Articular chondrocyte of knee joint (primary cell): ENCODE measurements around the gene ARL17B. TPM values are rescaled to one million over a fixed set of nuclear protein-coding genes. Genes with fewer than 3 reads are reported as not detected.

Source experiments
- small RNA-seq: library from RNA; depleted of rRNA; stranded (forward); fragments of <200 nt; gene quantifications from one replicate; pipeline ENCODE3, GENCODE V24; 2012
- total RNA-seq: library from RNA; depleted of rRNA; stranded (reverse); fragments of >200 nt; gene quantifications from 2 replicates; pipeline ENCODE4 v1.2.3, GENCODE V29; 2012

Gene ARL17B
- total RNA-seq, result 2.9 and 5.0 TPM in 2 replicates

DNA sequence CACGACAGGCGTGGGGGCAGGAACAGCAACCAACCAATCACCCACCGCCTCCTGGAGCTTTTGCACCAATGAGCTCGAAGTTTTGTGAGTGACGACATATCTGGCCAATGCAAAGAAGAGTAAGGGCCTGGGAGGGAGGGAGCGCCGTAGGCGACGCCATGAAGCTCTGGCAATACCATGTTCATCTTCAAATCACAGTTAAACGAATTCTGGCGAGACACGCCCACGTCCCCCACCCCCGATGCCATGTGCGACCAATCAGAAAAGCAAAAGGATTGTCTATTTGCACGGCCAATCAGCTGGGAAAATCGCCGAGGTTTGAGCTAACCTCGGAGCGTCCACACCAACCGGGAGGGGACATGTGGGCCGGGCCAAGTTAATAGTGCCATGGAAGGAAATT lies at the start of gene ARL17B:
Gene ARL17B (minus strand): TSS at position 12 of the 400 bp plus-strand sequence. CDS start 3,369 bp downstream, outside the sequence.

DNA sequence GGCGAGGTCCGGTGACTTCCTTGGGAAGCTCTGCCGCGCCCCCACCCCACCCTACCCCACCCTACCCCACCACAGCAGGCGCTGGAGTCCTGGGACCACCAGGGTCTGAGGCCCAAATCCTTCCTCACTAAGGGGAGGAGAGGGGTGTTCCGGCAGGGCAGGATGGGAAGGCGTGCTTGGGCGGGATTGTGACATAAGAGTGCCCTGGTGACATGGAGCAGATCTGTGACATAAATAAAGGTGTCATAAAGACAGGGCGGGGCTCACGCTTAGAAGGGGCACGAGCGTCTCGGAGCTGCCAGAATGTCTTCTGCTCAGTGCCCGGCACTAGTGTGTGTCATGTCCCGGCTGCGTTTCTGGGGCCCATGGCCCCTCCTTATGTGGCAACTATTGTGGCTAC lies 66.7 kb downstream of the ARL17B start, which contains the start of gene LRRC37A:
Gene LRRC37A (plus strand): TSS at position 301 of the 400 bp plus-strand sequence. CDS start 3 bp downstream, at position 304.

Small RNAs within 50 kb of the gene (small RNA-seq; reads per million reads assigned to genes)
- gene RN7SL656P, result not detected

Other genes starting within 250 kb of the ARL17B start
- 85.8 and 115 TPM in 2 replicates for gene KANSL1, start 168.3 kb downstream of the ARL17B start, total RNA-seq
- 1.3 and 7.2 TPM in 2 replicates for gene LRRC37A, start 66.6 kb downstream of the ARL17B start, total RNA-seq
- 5.0 and 12.4 TPM in 2 replicates for gene LRRC37A2, start 150.7 kb upstream of the ARL17B start, total RNA-seq
- gene ARL17A, start 217.9 kb upstream of the ARL17B start, total RNA-seq, result 6.7 and 8.8 TPM in 2 replicates
- gene NSF, start 228.9 kb upstream of the ARL17B start, total RNA-seq, result 71.8 and 103 TPM in 2 replicates